H1 (cell line): Measurements from ENCODE around the gene SNCAIP. TPM values are rescaled to one million over a fixed set of nuclear protein-coding genes. Genes with fewer than 3 reads are reported as not detected.

Experiments used
- CTCF ChIA-PET: fragments of 300-600 bp; sonication (Branson Sonifier 250); formaldehyde crosslinking; loops from one replicate; lab custom pipeline; 2021; ENCODE audit not compliant: partially characterized antibody; lab: Charles Lee
- POLR2A ChIA-PET: fragments of 300-600 bp; sonication (Branson Sonifier 250); formaldehyde crosslinking; loops from one replicate; lab custom pipeline; 2021; ENCODE audit warnings: inconsistent platforms; ENCODE audit not compliant: partially characterized antibody; lab: Charles Lee
- DNase-seq, 2 experiments: peaks; one replicate each; pipeline versions ENCODE4 v3.0.0 to v3.0.0-alpha.2; 2010 to 2022; ENCODE audit warnings: low spot score in 2 of 2, low read depth in 1 of 2, mixed read lengths in 1 of 2
- FAIRE-seq: peaks from 2 replicates; lab custom pipeline; 2011; peaks lifted over from hg19 to GRCh38; lab: Jason Lieb, UNC
- H2AFZ ChIP-seq: 2 replicates; pipeline ENCODE4 v1.8.1; 2012; ENCODE audit warnings: low read length, inconsistent platforms
- H2AK5ac ChIP-seq: 2 replicates; pipeline ENCODE4 v1.6.1; 2013; ENCODE audit warnings: low read depth, low read length
- H2BK120ac ChIP-seq: replicated peaks from 2 replicates; pipeline ENCODE3; 2013; ENCODE audit warnings: low read depth, low read length, inconsistent platforms
- H2BK12ac ChIP-seq: 2 replicates; pipeline ENCODE4 v1.6.1; 2013; ENCODE audit warnings: low read depth, low read length
- H2BK15ac ChIP-seq: 2 replicates; pipeline ENCODE4 v1.6.1; 2013; ENCODE audit warnings: low read length
- H2BK20ac ChIP-seq: 2 replicates; pipeline ENCODE4 v1.6.1; 2013; ENCODE audit warnings: low read length
- H2BK5ac ChIP-seq: 2 replicates; pipeline ENCODE4 v1.6.1; 2013; ENCODE audit warnings: low read depth, low read length
- H3K14ac ChIP-seq: 2 replicates; pipeline ENCODE4 v1.6.1; 2013; ENCODE audit warnings: inconsistent platforms; ENCODE audit not compliant: insufficient read length
- H3K18ac ChIP-seq: 2 replicates; pipeline ENCODE4 v1.6.1; 2013; ENCODE audit warnings: low read length; ENCODE audit errors: extremely low read depth
- H3K23ac ChIP-seq: 2 replicates; pipeline ENCODE4 v1.6.1; 2013; ENCODE audit warnings: inconsistent platforms; ENCODE audit not compliant: insufficient read length
- H3K23me2 ChIP-seq: 2 replicates; pipeline ENCODE4 v1.6.1; 2013; ENCODE audit warnings: low read depth, low read length
- H3K27ac ChIP-seq: 2 replicates; pipeline ENCODE4 v1.6.1; 2011; ENCODE audit warnings: low read depth, low read length, inconsistent platforms
- H3K27me3 ChIP-seq, 4 experiments: replicated peaks in 1 of 4; 1 replicate in 1 of 4; 2 replicates in 3 of 4; pipeline versions ENCODE4 v1.6.1 to v1.8.1; 2011 to 2013; ENCODE audit warnings: low read length in 3 of 4, mild to moderate bottlenecking in 3 of 4, inconsistent platforms in 2 of 4, mixed read lengths in 2 of 4, moderate library complexity in 1 of 4; ENCODE audit not compliant: control insufficient read depth in 3 of 4, insufficient read depth in 3 of 4; ENCODE audit errors: extremely low read depth in 1 of 4
- H3K36me3 ChIP-seq, 4 experiments: 2 replicates each; pipeline versions ENCODE4 v1.6.1 to v1.8.1; 2011 to 2013; ENCODE audit warnings: mild to moderate bottlenecking in 4 of 4, low read length in 3 of 4, moderate library complexity in 2 of 4, control low read depth in 1 of 4, inconsistent platforms in 1 of 4; ENCODE audit not compliant: insufficient read depth in 4 of 4, control insufficient read depth in 2 of 4
- H3K4ac ChIP-seq: replicated peaks from 2 replicates; pipeline ENCODE3; 2013; ENCODE audit warnings: low read length, low read depth, mixed read lengths, inconsistent platforms; ENCODE audit not compliant: insufficient read length
- H3K4me1 ChIP-seq, 4 experiments: replicated peaks in 1 of 4; 1 replicate in 1 of 4; 2 replicates in 3 of 4; pipeline versions ENCODE4 v1.6.1 to v1.8.1; 2011 to 2013; ENCODE audit warnings: low read length in 3 of 4, inconsistent platforms in 2 of 4, mixed read lengths in 1 of 4; ENCODE audit not compliant: insufficient read depth in 4 of 4, control insufficient read depth in 3 of 4
- H3K4me2 ChIP-seq, 2 experiments: 2 replicates each; pipeline versions ENCODE4 v1.6.1 to v1.8.1; 2011 to 2013; ENCODE audit warnings: low read depth in 2 of 2, low read length in 2 of 2, control low read depth in 1 of 2, inconsistent platforms in 1 of 2, mild to moderate bottlenecking in 1 of 2; ENCODE audit not compliant: insufficient read depth in 1 of 2
- H3K4me3 ChIP-seq, 4 experiments: fragments of 200-600, 300-600 bp in 1 of 4; sonication (generic), shearing (Covaris generic), sonication (Bioruptor Twin) in 1 of 4; 2 replicates each; pipeline versions ENCODE4 v1.5.1 to v1.8.1; 2011 to 2016; ENCODE audit warnings: low read length in 4 of 4, low read depth in 3 of 4, control low read depth in 2 of 4, inconsistent platforms in 2 of 4, mild to moderate bottlenecking in 2 of 4, mixed read lengths in 1 of 4, moderate library complexity in 1 of 4; ENCODE audit not compliant: insufficient read depth in 2 of 4; ENCODE audit errors: extremely low read depth in 1 of 4
- H3K56ac ChIP-seq: replicated peaks from 2 replicates; pipeline ENCODE3; 2013; ENCODE audit warnings: low read depth, mild to moderate bottlenecking, mixed read lengths, low read length, inconsistent platforms; ENCODE audit not compliant: insufficient read length
- H3K79me1 ChIP-seq: 2 replicates; pipeline ENCODE4 v1.6.1; 2013; ENCODE audit warnings: low read depth, low read length, control low read depth
- H3K79me2 ChIP-seq, 2 experiments: 2 replicates each; pipeline versions ENCODE4 v1.6.1 to v1.8.1; 2012 to 2013; ENCODE audit warnings: low read length in 2 of 2, mild to moderate bottlenecking in 2 of 2, inconsistent platforms in 1 of 2; ENCODE audit not compliant: insufficient read depth in 2 of 2, control insufficient read depth in 1 of 2
- H3K9ac ChIP-seq, 4 experiments: replicated peaks in 1 of 4; 1 replicate in 1 of 4; 2 replicates in 3 of 4; pipeline versions ENCODE4 v1.6.1 to v1.8.1; 2011 to 2013; ENCODE audit warnings: low read depth in 3 of 4, low read length in 3 of 4, control low read depth in 2 of 4, mild to moderate bottlenecking in 2 of 4, moderate library complexity in 2 of 4, inconsistent platforms in 1 of 4; ENCODE audit errors: extremely low read depth in 1 of 4
- H3K9me3 ChIP-seq, 2 experiments: 2 replicates each; pipeline versions ENCODE4 v1.6.1 to v1.8.1; 2012 to 2013; ENCODE audit warnings: mild to moderate bottlenecking in 2 of 2, moderate library complexity in 2 of 2, control low read depth in 1 of 2, inconsistent platforms in 1 of 2, low read depth in 1 of 2, low read length in 1 of 2, mixed read lengths in 1 of 2; ENCODE audit not compliant: insufficient read depth in 2 of 2
- H4K20me1 ChIP-seq, 2 experiments: replicated peaks in 1 of 2; 2 replicates each; pipeline versions ENCODE3 to v1.8.1; 2011 to 2013; ENCODE audit warnings: inconsistent platforms in 2 of 2, low read length in 2 of 2, mild to moderate bottlenecking in 1 of 2; ENCODE audit not compliant: insufficient read depth in 2 of 2, control insufficient read depth in 1 of 2
- H4K5ac ChIP-seq: 2 replicates; pipeline ENCODE4 v1.6.1; 2013; ENCODE audit warnings: low read length, low read depth, mixed read lengths, inconsistent platforms; ENCODE audit not compliant: insufficient read length
- H4K8ac ChIP-seq: 2 replicates; pipeline ENCODE4 v1.8.0; 2013; ENCODE audit warnings: mild to moderate bottlenecking, moderate library complexity, low read length, inconsistent platforms; ENCODE audit not compliant: insufficient read depth; ENCODE audit errors: extremely low read depth
- H4K91ac ChIP-seq: replicated peaks from 2 replicates; pipeline ENCODE3; 2013; ENCODE audit warnings: low read length, mixed read lengths, inconsistent platforms; ENCODE audit not compliant: insufficient read length
- EGR1 ChIP-seq: IDR thresholded peaks from 2 replicates; pipeline ENCODE4 v1.6.1; 2011; ENCODE audit warnings: low read depth, low read length, borderline replicate concordance
- PHF8 ChIP-seq: fragments of 200-600 bp; sonication (generic); conservative IDR thresholded peaks from 2 replicates; pipeline ENCODE4 v1.7.1; 2012; ENCODE audit warnings: low read depth, mild to moderate bottlenecking, inconsistent platforms, low read length, moderate library complexity
- RAD21 ChIP-seq, 2 experiments: IDR thresholded peaks in 1 of 2; conservative IDR thresholded peaks in 1 of 2; 2 replicates each; pipeline ENCODE4 v1.6.1; 2011; ENCODE audit warnings: low read depth in 2 of 2, low read length in 2 of 2, improper control_type of control experiment in 1 of 2, inconsistent platforms in 1 of 2, mild to moderate bottlenecking in 1 of 2, moderate library complexity in 1 of 2
- SP2 ChIP-seq: IDR thresholded peaks from 2 replicates; pipeline ENCODE4 v1.6.1; 2012; ENCODE audit warnings: mild to moderate bottlenecking, low read length, inconsistent platforms
- WGBS, 2 experiments: shearing (Covaris generic) in 1 of 2; methylation state at CpG; one replicate each; pipeline versions ENCODE4 v1.1.6 to v1.1.7; 2013 to 2015; ENCODE audit warnings: low lambda C conversion rate in 2 of 2, mixed read lengths in 2 of 2, inconsistent platforms in 1 of 2, low coverage in 1 of 2, missing lambda C conversion rate in 1 of 2; ENCODE audit not compliant: insufficient replicate concordance in 2 of 2, insufficient coverage in 1 of 2, insufficient read length in 1 of 2; ENCODE audit errors: extremely low coverage in 1 of 2, missing lambda C conversion rate in 1 of 2; 5-methylcytosine and 5-hydroxymethylcytosine counted together
- polyA plus RNA-seq, 7 experiments: library from polyadenylated mRNA; depleted of rRNA in 3 of 7; stranded (reverse) in 5 of 7; unstranded in 2 of 7; fragments of >200 nt in 5 of 7; fragments of 200-250 nt in 2 of 7; gene quantifications; 1 replicate in 5 of 7; 2 replicates in 1 of 7; 4 replicates in 1 of 7; pipeline versions ENCODE4 v1.2.1 to v1.2.3, GENCODE V29; 2011 to 2013; ENCODE audit warnings: missing spikeins in 2 of 7, mixed read lengths in 2 of 7
- total RNA-seq: library from RNA; stranded (reverse); fragmentation: NEBNext Ultra II Directional; extraction: Animal tissue kit (Norgen Biotek cat#: 25700); gene quantifications from 2 replicates; pipeline ENCODE4 v1.2.1, GENCODE V29; 2021
- TF ChIP-seq, protein P1 (sequence below), 3 experiments: IDR thresholded peaks; 1 replicate in 2 of 3; 2 replicates in 1 of 3; pipeline versions ENCODE4 v1.5.1 to v1.6.1; 2011; ENCODE audit warnings: low read length in 3 of 3, mild to moderate bottlenecking in 3 of 3, inconsistent platforms in 2 of 3, low read depth in 1 of 3, moderate library complexity in 1 of 3; ENCODE audit not compliant: insufficient read depth in 1 of 3; ENCODE audit errors: control extremely low read depth in 1 of 3

The SNCAIP gene
- total and polyA plus RNA-seq, 2 of the 8 experiments (the other 6 are each of a cell fraction or from before 2014, with no cell fraction given) = 3.9 to 9.0 TPM

DNA sequence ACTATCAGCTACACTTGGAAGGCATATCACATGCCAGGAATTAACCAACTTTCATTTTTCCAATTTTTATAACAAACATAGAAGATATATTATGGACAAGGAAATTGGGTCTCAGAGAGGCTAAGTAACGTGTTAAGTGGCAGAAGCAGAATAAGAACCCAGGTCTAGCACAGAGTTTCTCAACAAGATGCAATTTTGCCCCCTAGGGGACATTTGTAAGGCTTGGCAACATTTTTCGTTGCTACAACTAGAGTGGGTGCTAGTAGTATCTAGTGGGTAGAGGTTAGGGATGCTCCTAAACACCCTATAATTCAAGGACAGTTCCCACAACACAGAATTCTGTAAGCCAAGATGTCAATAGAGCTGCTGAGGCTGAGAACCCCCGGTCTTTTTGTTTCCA lies 180.6 kb downstream of the SNCAIP start:
- H3K27ac ChIP-seq = no peak overlapping the region
- H2BK15ac ChIP-seq = no peak overlapping the region
- no peak overlapping the region for H3K56ac ChIP-seq
- H4K91ac ChIP-seq = no peak overlapping the region
- FAIRE-seq (peak; percentile 92), DNase-seq (no peak)
- no peak overlapping the region for H3K14ac ChIP-seq
- no peak overlapping the region for H4K5ac ChIP-seq
- ChIA-PET CTCF (interaction anchor here (0.7 to 14.9 kb wide), 17 partner anchors 11 to 560 kb away, joined by 3 to 221 read pairs (median 4); no protein-coding TSS in a partner anchor), POLR2A (no interaction called here)
- no peak overlapping the region for H3K4me2 ChIP-seq
- H2BK5ac ChIP-seq = no peak overlapping the region
- no peak for TF ChIP-seq PHF8
- peak; percentile 75 to 83 for TF ChIP-seq RAD21 (IDR thresholded peaks at IDR 0.05 in 1 of 2, conservative IDR thresholded peaks at IDR 0.05 in 1 of 2; ENCODE audit: low read depth in 2 of 2, low read length in 2 of 2)
- TF ChIP-seq EGR1 = no peak
- no peak for TF ChIP-seq SP2
- TF ChIP-seq, protein P1, sequence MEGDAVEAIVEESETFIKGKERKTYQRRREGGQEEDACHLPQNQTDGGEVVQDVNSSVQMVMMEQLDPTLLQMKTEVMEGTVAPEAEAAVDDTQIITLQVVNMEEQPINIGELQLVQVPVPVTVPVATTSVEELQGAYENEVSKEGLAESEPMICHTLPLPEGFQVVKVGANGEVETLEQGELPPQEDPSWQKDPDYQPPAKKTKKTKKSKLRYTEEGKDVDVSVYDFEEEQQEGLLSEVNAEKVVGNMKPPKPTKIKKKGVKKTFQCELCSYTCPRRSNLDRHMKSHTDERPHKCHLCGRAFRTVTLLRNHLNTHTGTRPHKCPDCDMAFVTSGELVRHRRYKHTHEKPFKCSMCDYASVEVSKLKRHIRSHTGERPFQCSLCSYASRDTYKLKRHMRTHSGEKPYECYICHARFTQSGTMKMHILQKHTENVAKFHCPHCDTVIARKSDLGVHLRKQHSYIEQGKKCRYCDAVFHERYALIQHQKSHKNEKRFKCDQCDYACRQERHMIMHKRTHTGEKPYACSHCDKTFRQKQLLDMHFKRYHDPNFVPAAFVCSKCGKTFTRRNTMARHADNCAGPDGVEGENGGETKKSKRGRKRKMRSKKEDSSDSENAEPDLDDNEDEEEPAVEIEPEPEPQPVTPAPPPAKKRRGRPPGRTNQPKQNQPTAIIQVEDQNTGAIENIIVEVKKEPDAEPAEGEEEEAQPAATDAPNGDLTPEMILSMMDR (IDR thresholded peaks at IDR 0.05; ENCODE audit: control extremely low read depth in 1 of 3, insufficient read depth in 1 of 3, low read depth in 1 of 3, low read length in 3 of 3) = peak in 2 of 3 experiments; percentile 57 to 67; a peak in 3 of 4 replicates
- no peak overlapping the region for H2BK120ac ChIP-seq
- no peak overlapping the region for H3K4me3 ChIP-seq
- no peaks in the 10 kb centered on the region for H3K79me1 ChIP-seq
- H3K27me3 ChIP-seq = no peaks in the 10 kb centered on the region
- no peak overlapping the region for H2AFZ ChIP-seq
- peaks cover 0 to 5% (median under 1%) of the 10 kb centered on the region in 4 experiments; a peak in 2 of 7 replicates for H3K4me1 ChIP-seq
- no peak overlapping the region for H3K23ac ChIP-seq
- no peaks in the 10 kb centered on the region for H3K79me2 ChIP-seq
- H3K9me3 ChIP-seq = no peaks in the 10 kb centered on the region
- H2BK20ac ChIP-seq = no peak overlapping the region
- no peak overlapping the region for H3K9ac ChIP-seq
- no peak overlapping the region for H2AK5ac ChIP-seq
- WGBS, 2 experiments = 74% methylated on average over 3 of the region's 3 CpGs; no CpG with 5 or more reads in 1 of the 2 experiments
- no peaks in the 10 kb centered on the region for H4K20me1 ChIP-seq
- H3K36me3 ChIP-seq = no peaks in the 10 kb centered on the region
- no peak overlapping the region for H3K4ac ChIP-seq
- H4K8ac ChIP-seq = no peak overlapping the region
- no peak overlapping the region for H3K18ac ChIP-seq
- no peak overlapping the region for H2BK12ac ChIP-seq
- H3K23me2 ChIP-seq = no peaks in the 10 kb centered on the region; the same call in 1 of the 2 replicates
